Measurements from ENCODE around the gene LIN7B. TPM values are rescaled to one million over a fixed set of nuclear protein-coding genes. Genes with fewer than 3 reads are reported as not detected.

LIN7B gene
- polyA plus RNA-seq, 1 of the 3 experiments (the other 2 are of a cell fraction): 20.8 TPM

- peak overlapping the region; percentile 100 for H3K4me2 ChIP-seq
- WGBS (ENCODE audit: low lambda C conversion rate): 17% methylated on average over 15 of the region's 16 CpGs
- peaks cover 0 to 21% of the 10 kb centered on the region in 2 experiments; a peak in 1 of 4 replicates for H3K4me1 ChIP-seq (ENCODE audit: control insufficient read depth in 1 of 2, insufficient read depth in 2 of 2, low read depth in 1 of 2, low read length in 1 of 2)
- peak overlapping the region; percentile 83 for H3K9ac ChIP-seq
- no peaks in the 10 kb centered on the region for H3K79me2 ChIP-seq (ENCODE audit: insufficient read depth)
- H2AFZ ChIP-seq (ENCODE audit: low read depth): peak overlapping the region; percentile 78
- H4K20me1 ChIP-seq (ENCODE audit: insufficient read depth): no peaks in the 10 kb centered on the region
- no peaks in the 10 kb centered on the region for H3K27me3 ChIP-seq (ENCODE audit: insufficient read depth)
- no peaks in the 10 kb centered on the region for H3K36me3 ChIP-seq (replicated peaks in 1 of 2; ENCODE audit: control insufficient read depth in 1 of 2, insufficient read depth in 2 of 2, low read length in 1 of 2)
- peaks cover 19% of the 10 kb centered on the region for H3F3A ChIP-seq (replicated peaks; ENCODE audit: insufficient read depth)
- H3K9me3 ChIP-seq: no peaks in the 10 kb centered on the region
- ChIA-PET CTCF (interaction anchor here (0.9 to 11.1 kb wide), 7 partner anchors 15 to 180 kb away, joined by 3 to 87 read pairs (median 3); partner anchors contain the start of gene LIN7B), POLR2A (interaction anchor here (1.0 to 1.3 kb wide), 5 partner anchors 23 to 57 kb away, joined by 3 to 4 read pairs (median 3); partner anchors contain the start of gene LIN7B)
- H3K4me3 ChIP-seq (ENCODE audit: low read depth in 2 of 2, low read length in 1 of 2): peak overlapping the region; percentile 91 to 96
- no peaks in the 10 kb centered on the region for H3K9me2 ChIP-seq
- TF ChIP-seq SIN3A (IDR thresholded peaks at IDR 0.05; ENCODE audit: borderline replicate concordance, low read depth, low read length) (no peak), ELF1 (IDR thresholded peaks at IDR 0.05) (no peak), USF2 (IDR thresholded peaks at IDR 0.05; ENCODE audit: borderline replicate concordance, low read depth, low read length) (no peak), YY1 (IDR thresholded peaks at IDR 0.05; ENCODE audit: low read depth) (no peak), FOSL2 (IDR thresholded peaks at IDR 0.05; ENCODE audit: borderline replicate concordance, low read depth) (no peak), MAX (IDR thresholded peaks at IDR 0.05; ENCODE audit: low read depth) (no peak), EZH2phosphoT487 (IDR thresholded peaks at IDR 0.05; ENCODE audit: borderline replicate concordance, low read depth) (no peak), FOXJ3 (CRISPR knock-in tag; IDR thresholded peaks at IDR 0.05) (no peak), RCOR1 (IDR thresholded peaks at IDR 0.05; ENCODE audit: low read length) (no peak)
- TF ChIP-seq, protein P1, sequence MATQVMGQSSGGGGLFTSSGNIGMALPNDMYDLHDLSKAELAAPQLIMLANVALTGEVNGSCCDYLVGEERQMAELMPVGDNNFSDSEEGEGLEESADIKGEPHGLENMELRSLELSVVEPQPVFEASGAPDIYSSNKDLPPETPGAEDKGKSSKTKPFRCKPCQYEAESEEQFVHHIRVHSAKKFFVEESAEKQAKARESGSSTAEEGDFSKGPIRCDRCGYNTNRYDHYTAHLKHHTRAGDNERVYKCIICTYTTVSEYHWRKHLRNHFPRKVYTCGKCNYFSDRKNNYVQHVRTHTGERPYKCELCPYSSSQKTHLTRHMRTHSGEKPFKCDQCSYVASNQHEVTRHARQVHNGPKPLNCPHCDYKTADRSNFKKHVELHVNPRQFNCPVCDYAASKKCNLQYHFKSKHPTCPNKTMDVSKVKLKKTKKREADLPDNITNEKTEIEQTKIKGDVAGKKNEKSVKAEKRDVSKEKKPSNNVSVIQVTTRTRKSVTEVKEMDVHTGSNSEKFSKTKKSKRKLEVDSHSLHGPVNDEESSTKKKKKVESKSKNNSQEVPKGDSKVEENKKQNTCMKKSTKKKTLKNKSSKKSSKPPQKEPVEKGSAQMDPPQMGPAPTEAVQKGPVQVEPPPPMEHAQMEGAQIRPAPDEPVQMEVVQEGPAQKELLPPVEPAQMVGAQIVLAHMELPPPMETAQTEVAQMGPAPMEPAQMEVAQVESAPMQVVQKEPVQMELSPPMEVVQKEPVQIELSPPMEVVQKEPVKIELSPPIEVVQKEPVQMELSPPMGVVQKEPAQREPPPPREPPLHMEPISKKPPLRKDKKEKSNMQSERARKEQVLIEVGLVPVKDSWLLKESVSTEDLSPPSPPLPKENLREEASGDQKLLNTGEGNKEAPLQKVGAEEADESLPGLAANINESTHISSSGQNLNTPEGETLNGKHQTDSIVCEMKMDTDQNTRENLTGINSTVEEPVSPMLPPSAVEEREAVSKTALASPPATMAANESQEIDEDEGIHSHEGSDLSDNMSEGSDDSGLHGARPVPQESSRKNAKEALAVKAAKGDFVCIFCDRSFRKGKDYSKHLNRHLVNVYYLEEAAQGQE (IDR thresholded peaks at IDR 0.05; ENCODE audit: low read depth, low read length): no peak
- TF ChIP-seq, protein P2, sequence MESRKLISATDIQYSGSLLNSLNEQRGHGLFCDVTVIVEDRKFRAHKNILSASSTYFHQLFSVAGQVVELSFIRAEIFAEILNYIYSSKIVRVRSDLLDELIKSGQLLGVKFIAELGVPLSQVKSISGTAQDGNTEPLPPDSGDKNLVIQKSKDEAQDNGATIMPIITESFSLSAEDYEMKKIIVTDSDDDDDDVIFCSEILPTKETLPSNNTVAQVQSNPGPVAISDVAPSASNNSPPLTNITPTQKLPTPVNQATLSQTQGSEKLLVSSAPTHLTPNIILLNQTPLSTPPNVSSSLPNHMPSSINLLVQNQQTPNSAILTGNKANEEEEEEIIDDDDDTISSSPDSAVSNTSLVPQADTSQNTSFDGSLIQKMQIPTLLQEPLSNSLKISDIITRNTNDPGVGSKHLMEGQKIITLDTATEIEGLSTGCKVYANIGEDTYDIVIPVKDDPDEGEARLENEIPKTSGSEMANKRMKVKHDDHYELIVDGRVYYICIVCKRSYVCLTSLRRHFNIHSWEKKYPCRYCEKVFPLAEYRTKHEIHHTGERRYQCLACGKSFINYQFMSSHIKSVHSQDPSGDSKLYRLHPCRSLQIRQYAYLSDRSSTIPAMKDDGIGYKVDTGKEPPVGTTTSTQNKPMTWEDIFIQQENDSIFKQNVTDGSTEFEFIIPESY (IDR thresholded peaks at IDR 0.05; ENCODE audit: borderline replicate concordance, low read depth): no peak
- DNase-seq: no peak
- H3K27ac ChIP-seq (ENCODE audit: low read depth in 2 of 2, low read length in 1 of 2): peak overlapping the region; percentile 68 to 87; a peak in 2 of 4 replicates
Observed at GRCh38 chr19:49150944-49151243, 36.7 kb downstream of the LIN7B start.
